OCI-M2 (cell line): ENCODE data around the gene TP53AIP1.

Experiments used
- DNase-seq: peaks from one replicate; lab custom pipeline; 2025; ENCODE audit not compliant: unreplicated experiment; lab: John Stamatoyannopoulos, UW

TP53AIP1 gene

GRCh38 chr11:128942817-128943427 is at the start of gene TP53AIP1:
TP53AIP1 (minus strand) TSS chr11:128942871; CDS start chr11:128937818, 5,053 bp downstream.
- no peak for DNase-seq

- DNase-seq = no peak
These were observed 45.7 kb upstream of the TP53AIP1 start for GRCh38 chr11:128988242-128988970.

GRCh38 chr11:128985880-128986279 is 43.2 kb upstream of the TP53AIP1 start:
- no peak for DNase-seq

- no peak for DNase-seq
These were observed 40.4 kb upstream of the TP53AIP1 start for GRCh38 chr11:128983023-128983422.

GRCh38 chr11:128981254-128981653 is 38.6 kb upstream of the TP53AIP1 start:
- no peak for DNase-seq

GRCh38 chr11:128970598-128971190 is 28.0 kb upstream of the TP53AIP1 start:
- DNase-seq = no peak

- no peak for DNase-seq
These were observed 26.2 kb upstream of the TP53AIP1 start for GRCh38 chr11:128968916-128969315.

GRCh38 chr11:128967578-128967977 is 24.9 kb upstream of the TP53AIP1 start:
- no peak for DNase-seq

- no peak for DNase-seq
These were observed 22.8 kb upstream of the TP53AIP1 start for GRCh38 chr11:128965485-128965884.

- DNase-seq = no peak
These were observed 21.8 kb upstream of the TP53AIP1 start for GRCh38 chr11:128964463-128964930.

GRCh38 chr11:128963744-128964325 is 21.2 kb upstream of the TP53AIP1 start:
- no peak for DNase-seq

GRCh38 chr11:128962896-128963295 is 20.2 kb upstream of the TP53AIP1 start:
- DNase-seq = no peak

GRCh38 chr11:128961645-128962044 is 19.0 kb upstream of the TP53AIP1 start:
- no peak for DNase-seq

- no peak for DNase-seq
These were observed 14.5 kb upstream of the TP53AIP1 start for GRCh38 chr11:128957202-128957482.

GRCh38 chr11:128956401-128957201 is 13.9 kb upstream of the TP53AIP1 start:
- DNase-seq = no peak

- no peak for DNase-seq
These were observed 13.0 kb upstream of the TP53AIP1 start for GRCh38 chr11:128955636-128956035.

- no peak for DNase-seq
These were observed 10.5 kb upstream of the TP53AIP1 start for GRCh38 chr11:128953151-128953550.

GRCh38 chr11:128949791-128950454 is 7.3 kb upstream of the TP53AIP1 start:
- DNase-seq = no peak

GRCh38 chr11:128948583-128948982 is 5.9 kb upstream of the TP53AIP1 start:
- no peak for DNase-seq

- no peak for DNase-seq
These were observed 5.1 kb upstream of the TP53AIP1 start for GRCh38 chr11:128947773-128948172.

GRCh38 chr11:128946648-128947047 is 4.0 kb upstream of the TP53AIP1 start:
- no peak for DNase-seq
